GM12878 (cell line): Measurements from ENCODE around the gene TMEM109. TPM values are rescaled to one million over a fixed set of nuclear protein-coding genes. Genes with fewer than 3 reads are reported as not detected.

Experiments used
- ATAC-seq: fragments of 200-7000 bp; cut with Tn5 transposase; 3 replicates; pipeline ENCODE4 v1.9.1; 2020; ENCODE audit warnings: mild to moderate bottlenecking, moderate library complexity
- BruUV-seq: library from RNA; stranded (reverse); fragments of 400-500 nt; replicated peaks from 2 replicates; lab custom pipeline; 2021; lab: Mats Ljungman, UMichigan
- CTCF ChIA-PET: fragments of 300-600 bp; sonication (Branson Sonifier 250); formaldehyde crosslinking; extraction: SDS; loops from one replicate; lab custom pipeline; 2021; ENCODE audit warnings: inconsistent platforms; lab: Yijun Ruan, JAX
- POLR2A ChIA-PET: fragments of 350-600 bp; formaldehyde crosslinking; extraction: SDS; loops from one replicate; lab custom pipeline; 2021; ENCODE audit warnings: inconsistent platforms; lab: Charles Lee
- RAD21 ChIA-PET: fragments of 300-600 bp; sonication (Branson Sonifier 250); formaldehyde crosslinking; loops from one replicate; lab custom pipeline; 2023; ENCODE audit warnings: antibody characterized with exemption; ENCODE audit not compliant: unreplicated experiment; lab: Charles Lee
- SMC1A ChIA-PET: fragments of 300-600 bp; sonication (Branson Sonifier 250); formaldehyde crosslinking; loops from one replicate; lab custom pipeline; 2023; ENCODE audit not compliant: unreplicated experiment, uncharacterized antibody; lab: Charles Lee
- DNase-seq: peaks from one replicate; pipeline ENCODE4 v3.0.0-alpha.2; 2011; ENCODE audit warnings: low read depth, low spot score
- FAIRE-seq: peaks from 3 replicates; lab custom pipeline; 2011; peaks lifted over from hg19 to GRCh38; lab: Jason Lieb, UNC
- H2AFZ ChIP-seq: 2 replicates; pipeline ENCODE4 v1.6.0; 2011; ENCODE audit warnings: low read depth, low read length, control low read depth; ENCODE audit not compliant: control insufficient read depth
- H3K27ac ChIP-seq: 2 replicates; pipeline ENCODE4 v1.5.1; 2011; ENCODE audit warnings: control low read depth; ENCODE audit not compliant: control insufficient read depth, insufficient read depth
- H3K27me3 ChIP-seq, 2 experiments: replicated peaks in 1 of 2; 2 replicates each; pipeline versions ENCODE4 v1.6.0 to v1.6.1; 2011; ENCODE audit warnings: low read length in 1 of 2; ENCODE audit not compliant: control insufficient read depth in 2 of 2, insufficient read depth in 2 of 2
- H3K36me3 ChIP-seq, 2 experiments: 2 replicates each; pipeline ENCODE4 v1.5.1; 2011; ENCODE audit warnings: low read length in 1 of 2; ENCODE audit not compliant: control insufficient read depth in 2 of 2, insufficient read depth in 2 of 2
- H3K4me1 ChIP-seq: 2 replicates; pipeline ENCODE4 v1.6.1; 2011; ENCODE audit warnings: mild to moderate bottlenecking, low read length, moderate library complexity, mixed read lengths; ENCODE audit not compliant: control insufficient read depth, insufficient read depth
- H3K4me2 ChIP-seq: 2 replicates; pipeline ENCODE4 v1.6.0; 2011; ENCODE audit warnings: control low read depth; ENCODE audit not compliant: control insufficient read depth, insufficient read depth
- H3K4me3 ChIP-seq: fragments of 200-600 bp; sonication (generic); 2 replicates; pipeline ENCODE4 v1.5.1; 2016
- H3K79me2 ChIP-seq: 2 replicates; pipeline ENCODE4 v1.6.0; 2011; ENCODE audit warnings: low read length; ENCODE audit not compliant: control insufficient read depth, insufficient read depth
- H3K9ac ChIP-seq: 2 replicates; pipeline ENCODE4 v1.8.0; 2011; ENCODE audit warnings: low read length, control low read depth, mixed read lengths; ENCODE audit not compliant: control insufficient read depth, insufficient read depth
- H3K9me3 ChIP-seq: replicated peaks from 3 replicates; pipeline ENCODE4 v1.5.1; 2011; ENCODE audit warnings: mild to moderate bottlenecking, low read length; ENCODE audit not compliant: control insufficient read depth, insufficient read depth
- H4K20me1 ChIP-seq: 2 replicates; pipeline ENCODE4 v1.6.0; 2011; ENCODE audit not compliant: control insufficient read depth, insufficient read depth
- CBFB ChIP-seq: IDR thresholded peaks from 2 replicates; pipeline ENCODE4 v1.6.1; 2016; ENCODE audit warnings: antibody characterized with exemption, low read depth
- EED ChIP-seq: sonication (generic); IDR thresholded peaks from 2 replicates; pipeline ENCODE4 v1.6.1; 2016; ENCODE audit warnings: antibody characterized with exemption, low read depth
- LARP7 ChIP-seq: fragments of 450-650 bp; IDR thresholded peaks from 2 replicates; pipeline ENCODE4 v1.6.1; 2017; ENCODE audit warnings: mild to moderate bottlenecking
- PML ChIP-seq: IDR thresholded peaks from 2 replicates; pipeline ENCODE4 v1.6.1; 2012; ENCODE audit warnings: low read length, inconsistent platforms
- POLR2A ChIP-seq: IDR thresholded peaks from 2 replicates; pipeline ENCODE4 v1.6.1; 2011; ENCODE audit warnings: low read depth, mild to moderate bottlenecking, low read length
- RUNX3 ChIP-seq: IDR thresholded peaks from 2 replicates; pipeline ENCODE4 v1.6.1; 2012; ENCODE audit warnings: low read length, inconsistent platforms
- SMAD1 ChIP-seq: fragments of 450-650 bp; IDR thresholded peaks from 2 replicates; pipeline ENCODE4 v1.6.1; 2018; ENCODE audit warnings: mild to moderate bottlenecking, low read depth; ENCODE audit not compliant: partially characterized antibody
- SRF ChIP-seq, 2 experiments: IDR thresholded peaks; 2 replicates each; pipeline ENCODE4 v1.6.1; 2011; ENCODE audit warnings: low read depth in 2 of 2, low read length in 2 of 2, mild to moderate bottlenecking in 1 of 2, moderate library complexity in 1 of 2
- SUZ12 ChIP-seq: fragments of 200-600 bp; sonication (generic); IDR thresholded peaks from one replicate; pipeline ENCODE4 v1.6.1; 2018; ENCODE audit warnings: antibody characterized with exemption, mild to moderate bottlenecking; ENCODE audit not compliant: unreplicated experiment
- WGBS: methylation state at CpG from one replicate; pipeline ENCODE4 v1.1.6; 2016; ENCODE audit warnings: low lambda C conversion rate; ENCODE audit not compliant: insufficient replicate concordance, insufficient coverage; ENCODE audit errors: missing lambda C conversion rate; 5-methylcytosine and 5-hydroxymethylcytosine counted together
- in situ Hi-C: fragments of 300-500 bp; cut with MboI; formaldehyde crosslinking; loops from 9 replicates; pipeline ENCODE4 v1.14.3; 2018; ENCODE audit warnings: mixed read lengths
- intact Hi-C: fragments of 100-400 bp; cut with micrococcal nuclease; formaldehyde crosslinking; loops from one replicate; pipeline ENCODE4 v1.14.2; 2022; ENCODE audit not compliant: unreplicated experiment
- polyA plus RNA-seq, 11 experiments: library from polyadenylated mRNA; depleted of rRNA in 4 of 11; unstranded in 6 of 11; stranded (reverse) in 5 of 11; fragments of >200 nt; fragmentation: Nextera tagmentation in 4 of 11; fragmentation: Illumina TruSeq in 1 of 11; extraction: Ambion mirVana in 4 of 11; extraction: Trizol in 1 of 11; gene quantifications; 1 replicate in 1 of 11; 2 replicates in 10 of 11; pipeline versions ENCODE4 v1.2.1 to v1.2.3, GENCODE V29; 2011 to 2016; ENCODE audit warnings: inconsistent platforms in 2 of 11, missing spikeins in 2 of 11, low read depth in 1 of 11
- total RNA-seq, 4 experiments: library from RNA; depleted of rRNA in 3 of 4; stranded (reverse); fragments of >200 nt in 3 of 4; fragmentation: Illumina TruSeq in 1 of 4; extraction: Trizol in 1 of 4; gene quantifications; 2 replicates each; pipeline versions ENCODE4 v1.2.1 to v1.2.3, GENCODE V29; 2013 to 2021

Gene TMEM109
- total and polyA plus RNA-seq, 10 of the 15 experiments (the other 5 are each of a cell fraction or from before 2014, with no cell fraction given), result 21.9 to 199 (median 85.2) TPM

- Histone ChIP-seq H3K27ac (no peak within 1 kb of the TSS), H3K27me3 (no peaks in the 10 kb centered on the region), H2AFZ (peak within 1 kb of the TSS; percentile 18), H3K4me1 (peaks cover 6% of the 10 kb centered on the region; the same call in 1 of the 2 replicates), H3K9me3 (peaks cover 3% of the 10 kb centered on the region), H3K9ac (no peak within 1 kb of the TSS), H3K4me2 (0 out of 2 replicates have a peak within 1 kb of the TSS, but pooled peaks have one; percentile 14), H3K79me2 (no peaks in the 10 kb centered on the region), H4K20me1 (no peaks in the 10 kb centered on the region), H3K4me3 (no peak within 1 kb of the TSS), H3K36me3 (no peaks in the 10 kb centered on the region)
- intact Hi-C loops, result no loop called here
- POLR2A ChIA-PET, result interaction anchor here (0.6 to 1.2 kb wide), 2 partner anchors 60 to 187 kb away, joined by 3 read pairs; no protein-coding TSS in a partner anchor
- 20% methylated on average over 16 of the region's 16 CpGs for WGBS
- ATAC-seq (peak; percentile 69), DNase-seq (no peak), FAIRE-seq (no peak)
- TF ChIP-seq SRF (IDR thresholded peaks at IDR 0.05; ENCODE audit: low read depth in 2 of 2, low read length in 2 of 2) (peak in 1 of 2 experiments; percentile 28; a peak in 1 of 4 replicates), SMAD1 (no peak), SUZ12 (no peak), PML (no peak), CBFB (0 out of 2 replicates have a peak, but pooled peaks have one; percentile 36), EED (peak; percentile 39; the same call in 1 of the 2 replicates), POLR2A (peak; percentile 41; the same call in 1 of the 2 replicates), RUNX3 (peak; percentile 80), LARP7 (no peak)
- BruUV-seq, result no TSS peak
- in situ Hi-C loops, result no loop called here
- SMC1A ChIA-PET, result interaction anchor here (1.1 to 4.5 kb wide), 9 partner anchors 10 to 216 kb away, joined by 3 to 29 read pairs (median 5); no protein-coding TSS in a partner anchor
- RAD21 ChIA-PET, result interaction anchor here (1.2 to 3.7 kb wide), 7 partner anchors 17 to 109 kb away, joined by 3 to 27 read pairs (median 7); no protein-coding TSS in a partner anchor
- CTCF ChIA-PET, result interaction anchor here (0.7 to 3.8 kb wide), 16 partner anchors 9 to 204 kb away, joined by 3 to 46 read pairs (median 5); partner anchors contain the start of gene TMEM109
These were observed 57.6 kb downstream of the TMEM109 start, which contains the start of gene CD6 for GRCh38 chr11:60971520-60971919. TSS of gene CD6 (plus strand) at chr11:60971680. CDS start at chr11:60971866, 186 bp downstream.
